ENCODE results near the gene GMCL1. TPM values are rescaled to one million over a fixed set of nuclear protein-coding genes. Genes with fewer than 3 reads are reported as not detected.

Gene GMCL1
- total RNA-seq, 1 experiment from 2014 or later, result 75.3 TPM

Small RNAs within 50 kb of the gene (small RNA-seq; reads per million reads assigned to genes)
- not detected for gene RPL23AP92

Other genes with a start within 250 kb of the GMCL1 start
- gene AAK1, start 185.9 kb upstream of the GMCL1 start, total RNA-seq (2014; rRNA removed; shearing (Covaris generic); ENCODE audit: low replicate concordance), result 5.6 and 6.8 TPM in 2 replicates
- 1.1 and 2.4 TPM in 2 replicates for gene ANXA4, start 87.5 kb upstream of the GMCL1 start, total RNA-seq (2014; rRNA removed; shearing (Covaris generic); ENCODE audit: low replicate concordance)
- gene SNRNP27, start 64.3 kb downstream of the GMCL1 start, total RNA-seq (2014; rRNA removed; shearing (Covaris generic); ENCODE audit: low replicate concordance), result 80.0 and 87.6 TPM in 2 replicates
- gene MXD1, start 85.4 kb downstream of the GMCL1 start, total RNA-seq (2014; rRNA removed; shearing (Covaris generic); ENCODE audit: low replicate concordance), result 16.1 and 29.3 TPM in 2 replicates
- 0.71 and 1.3 TPM in 2 replicates for gene ASPRV1, start 132.0 kb downstream of the GMCL1 start, total RNA-seq (2014; rRNA removed; shearing (Covaris generic); ENCODE audit: low replicate concordance)